Measurements from ENCODE around the gene SLC2A8. TPM values are rescaled to one million over a fixed set of nuclear protein-coding genes. Genes with fewer than 3 reads are reported as not detected.

The SLC2A8 gene
- total RNA-seq, 1 donor from 2014 or later = 5.9 TPM

DNA sequence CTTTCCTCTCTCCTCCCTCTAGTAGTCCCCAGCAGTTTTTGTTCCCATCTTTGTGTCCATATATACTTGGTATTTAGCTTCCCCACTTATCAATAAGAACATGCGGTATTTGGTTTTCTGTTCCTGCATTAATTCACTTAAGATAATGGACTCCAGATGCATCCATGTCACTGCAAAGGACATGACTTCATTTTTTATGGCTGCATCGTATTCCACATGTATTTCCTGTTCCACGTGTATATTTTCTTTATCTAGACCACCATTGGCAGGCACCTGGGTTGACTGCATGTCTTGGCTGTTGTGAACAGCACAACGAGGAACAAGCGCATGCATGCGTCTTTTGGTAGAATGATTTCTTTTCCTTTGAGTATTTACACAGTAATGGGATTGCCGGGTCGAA lies 33.4 kb downstream of the SLC2A8 start:
- DNase-seq (ENCODE audit: low read depth in 2 of 2) = no peak

DNA sequence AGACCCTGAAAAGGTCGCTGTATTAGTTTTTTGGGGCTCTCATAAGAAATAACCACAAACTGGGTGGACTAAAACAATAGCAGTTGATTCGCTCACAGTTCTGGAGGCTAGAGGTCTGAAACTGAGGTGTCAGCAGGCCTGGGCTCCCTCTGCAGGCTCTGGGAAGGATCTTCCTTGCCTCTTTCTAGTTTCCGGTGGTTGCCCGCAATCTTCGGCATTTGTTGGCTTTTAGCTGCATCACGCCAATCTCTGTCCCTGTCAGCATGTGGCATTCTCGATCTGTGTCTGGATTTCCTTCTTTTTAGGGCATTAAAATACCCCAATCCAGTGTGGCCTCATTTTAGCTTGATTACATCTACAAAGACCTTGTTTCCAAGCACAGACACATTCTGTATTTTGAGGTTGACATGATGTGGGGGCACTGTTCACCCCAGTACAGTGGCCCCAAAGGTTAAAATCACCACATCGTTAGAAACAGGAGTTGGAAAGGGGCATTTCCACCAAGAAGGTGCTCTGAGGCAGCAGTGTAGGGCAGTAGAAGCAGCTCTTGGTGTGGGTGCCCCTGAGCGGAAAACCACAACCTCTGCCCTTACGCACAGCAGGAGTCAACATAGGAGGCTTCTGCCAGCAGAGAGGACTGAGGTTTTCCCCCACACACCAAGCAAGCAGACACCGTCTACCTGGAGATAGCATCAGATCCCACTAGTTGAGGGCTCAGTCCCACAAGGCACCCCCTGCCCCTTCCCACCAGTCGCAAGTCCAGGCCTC lies 40.7 kb downstream of the SLC2A8 start:
- DNase-seq (ENCODE audit: low read depth in 2 of 2) = no peak

DNA sequence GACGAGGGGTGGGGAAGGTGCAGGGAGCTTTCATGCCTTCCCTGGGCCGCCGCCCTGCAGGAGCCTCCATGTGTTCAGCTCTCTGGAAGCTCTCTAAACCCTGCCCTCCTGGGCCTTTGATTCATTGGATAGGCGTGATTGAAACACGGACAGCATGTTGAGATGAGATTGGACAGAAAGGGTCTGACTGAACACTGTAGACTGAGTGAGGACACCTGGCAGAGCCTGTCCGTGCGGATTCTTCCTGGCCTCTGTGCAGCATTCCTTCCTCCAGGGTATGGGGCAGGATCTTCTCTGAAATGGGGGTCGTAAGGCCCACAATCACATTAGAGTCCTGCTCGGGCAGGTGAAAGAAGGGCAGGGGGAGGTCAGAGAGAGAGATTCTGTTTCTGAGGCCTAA lies 41.4 kb downstream of the SLC2A8 start:
- no peak for DNase-seq (ENCODE audit: low read depth in 2 of 2)

DNA sequence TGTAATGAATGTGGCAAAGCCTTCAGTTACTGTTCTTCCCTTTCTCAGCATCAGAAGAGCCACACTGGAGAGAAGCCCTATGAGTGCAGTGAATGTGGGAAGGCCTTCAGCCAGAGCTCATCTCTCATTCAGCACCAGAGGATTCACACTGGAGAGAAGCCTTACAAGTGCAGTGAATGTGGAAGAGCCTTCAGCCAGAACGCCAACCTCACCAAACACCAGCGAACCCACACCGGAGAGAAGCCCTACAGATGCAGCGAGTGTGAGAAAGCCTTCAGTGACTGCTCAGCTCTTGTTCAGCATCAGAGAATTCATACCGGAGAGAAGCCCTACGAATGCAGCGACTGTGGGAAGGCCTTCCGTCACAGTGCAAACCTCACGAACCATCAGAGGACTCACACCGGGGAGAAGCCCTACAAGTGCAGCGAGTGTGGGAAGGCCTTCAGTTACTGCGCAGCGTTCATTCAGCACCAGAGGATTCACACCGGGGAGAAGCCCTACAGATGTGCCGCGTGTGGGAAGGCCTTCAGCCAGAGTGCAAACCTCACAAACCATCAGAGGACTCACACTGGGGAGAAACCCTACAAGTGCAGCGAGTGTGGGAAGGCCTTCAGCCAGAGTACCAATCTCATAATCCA lies 47.4 kb downstream of the SLC2A8 start:
- DNase-seq (ENCODE audit: low read depth in 2 of 2) = no peak

DNA sequence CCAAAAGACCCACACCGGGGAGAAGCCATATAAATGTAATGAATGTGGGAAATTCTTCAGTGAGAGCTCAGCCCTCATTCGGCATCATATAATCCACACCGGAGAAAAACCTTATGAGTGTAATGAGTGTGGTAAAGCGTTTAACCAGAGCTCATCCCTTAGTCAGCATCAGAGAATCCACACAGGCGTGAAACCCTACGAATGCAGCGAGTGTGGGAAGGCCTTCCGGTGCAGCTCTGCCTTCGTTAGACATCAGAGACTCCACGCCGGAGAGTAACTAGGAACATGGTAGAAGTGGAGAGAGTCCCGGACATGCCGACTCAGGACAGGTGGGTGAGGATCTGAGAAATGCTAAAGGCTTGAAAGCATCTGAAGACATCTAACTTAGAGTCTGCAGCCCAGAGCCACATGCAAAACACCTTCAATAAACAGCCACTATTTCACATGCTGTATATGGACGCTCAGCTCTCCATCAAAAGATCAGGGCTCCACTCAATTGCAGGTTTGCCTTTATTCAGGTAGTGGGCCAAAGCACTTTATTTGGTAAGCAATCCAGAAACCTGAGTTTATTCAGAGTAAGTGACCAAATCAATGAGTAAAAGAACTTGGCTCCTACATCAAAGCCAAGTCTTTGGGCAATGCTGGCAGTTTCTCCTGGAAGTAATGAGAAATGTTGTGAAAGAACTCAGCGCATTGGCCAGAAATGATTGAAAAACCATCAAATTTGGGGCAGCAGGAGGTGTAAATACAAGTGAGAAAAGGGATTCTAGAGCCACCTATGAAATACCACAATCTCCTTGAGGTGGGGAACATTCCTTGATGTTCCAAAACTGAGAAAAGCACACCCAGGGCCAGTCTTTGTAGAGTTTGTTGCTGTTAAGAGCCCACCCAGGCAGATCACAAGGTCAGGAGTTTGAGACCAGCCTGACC lies 48.2 kb downstream of the SLC2A8 start:
- DNase-seq (ENCODE audit: low read depth in 2 of 2) = no peak

DNA sequence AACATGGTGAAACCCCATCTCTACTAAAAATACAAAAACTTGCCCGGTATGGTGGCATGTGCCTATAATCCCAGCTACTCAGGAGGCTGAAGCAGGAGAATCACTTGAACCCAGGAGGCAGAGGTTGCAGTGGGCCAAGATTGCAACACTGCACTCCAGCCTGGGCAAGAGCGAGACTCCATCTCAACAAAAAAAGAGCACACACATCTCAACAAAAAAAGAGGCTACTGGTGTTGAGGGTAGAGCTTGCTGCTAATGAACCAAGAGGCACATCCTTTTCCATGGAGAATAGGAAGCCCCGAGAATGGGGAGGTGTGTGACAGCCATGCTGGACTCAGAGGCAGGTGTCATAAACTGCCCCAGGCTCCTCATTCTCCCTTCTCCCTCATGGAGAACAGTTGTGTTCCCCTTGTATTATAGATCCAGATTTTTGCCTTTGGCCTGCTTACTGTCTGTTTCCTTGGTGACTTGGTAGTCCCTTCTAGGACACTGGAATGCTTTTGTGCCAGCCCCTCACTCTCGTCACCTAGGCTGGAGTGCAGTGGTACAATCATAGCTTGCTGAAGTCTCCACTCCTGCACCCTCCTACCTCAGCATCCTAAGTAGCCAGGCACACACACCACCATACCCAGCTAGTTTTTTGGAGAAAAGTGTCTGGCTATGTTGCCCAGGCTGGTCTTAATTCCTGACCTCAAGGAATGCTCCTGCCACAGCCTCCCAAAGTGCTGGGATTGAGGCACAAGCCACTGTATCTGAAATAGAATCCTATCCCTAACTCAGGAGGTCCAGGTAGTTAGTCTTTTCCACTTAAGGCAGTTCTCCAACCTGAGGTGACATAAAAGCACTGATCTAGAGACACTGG lies 49.1 kb downstream of the SLC2A8 start:
- DNase-seq (ENCODE audit: low read depth in 2 of 2) = no peak

DNA sequence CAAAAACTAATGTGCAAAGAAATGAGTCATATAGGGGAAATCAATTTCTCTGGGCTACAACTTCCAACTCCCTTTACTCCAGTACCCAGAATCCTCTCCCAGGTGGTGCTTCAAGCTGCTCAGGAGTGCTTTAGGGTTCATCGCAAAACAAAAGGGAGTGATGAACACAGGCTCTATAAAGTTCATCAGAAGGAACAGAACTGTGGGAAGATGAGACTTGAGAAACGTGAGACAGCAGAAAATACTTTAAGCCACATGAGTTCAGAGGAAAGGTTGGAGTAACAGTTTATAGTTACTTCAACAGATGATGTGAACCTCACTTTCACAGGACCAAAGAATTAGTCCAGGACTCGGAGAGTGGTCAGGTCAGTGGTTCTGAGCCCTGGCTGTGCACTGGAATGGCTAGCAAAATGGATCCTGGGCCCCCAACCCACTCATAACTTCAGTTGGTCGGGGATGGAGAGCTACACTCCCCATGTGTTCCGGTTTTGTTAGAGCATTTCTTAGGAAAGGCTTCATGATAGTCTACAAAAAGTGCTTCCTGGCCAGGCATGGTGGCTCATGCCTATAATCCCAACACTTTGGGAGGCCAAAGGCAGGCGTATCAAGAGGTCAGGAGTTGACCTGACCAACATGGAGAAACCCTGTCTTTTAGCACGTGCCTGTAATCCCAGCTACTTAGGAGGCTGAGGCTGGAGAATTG lies 49.9 kb downstream of the SLC2A8 start:
- DNase-seq (ENCODE audit: low read depth in 2 of 2) = no peak

DNA sequence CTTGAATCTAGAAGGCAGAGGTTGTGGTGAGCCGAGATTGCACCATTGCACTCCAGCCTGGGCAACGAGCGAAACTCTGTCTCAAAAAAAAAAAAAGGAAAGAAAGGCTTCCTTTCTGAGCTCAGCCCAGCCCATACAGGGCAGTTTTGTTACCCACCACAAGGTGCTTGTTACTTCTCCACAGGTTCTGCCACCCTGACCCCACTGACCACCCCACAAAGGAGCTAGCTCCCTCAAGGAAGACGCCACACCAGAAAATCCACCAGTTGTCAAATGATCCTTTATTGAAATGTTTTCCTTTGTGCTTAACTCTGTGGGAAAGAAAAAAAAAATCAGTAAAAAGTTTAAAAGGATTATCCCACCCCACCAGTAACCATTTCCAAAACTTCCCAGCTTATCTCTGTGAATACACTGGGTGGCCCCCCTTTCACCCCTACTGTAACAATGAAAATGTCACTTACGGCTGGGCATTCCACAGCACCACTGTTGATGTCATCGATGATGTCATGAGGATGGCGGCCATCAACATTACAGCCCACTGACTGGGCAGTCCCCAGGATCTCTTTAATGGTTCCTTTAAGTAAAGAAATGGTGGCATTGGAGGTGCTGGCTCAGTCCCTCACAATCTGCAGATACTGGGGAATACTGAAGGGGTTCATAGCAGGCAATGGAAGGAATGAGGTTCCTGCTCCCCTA lies 50.6 kb downstream of the SLC2A8 start:
- no peak for DNase-seq (ENCODE audit: low read depth in 2 of 2)

DNA sequence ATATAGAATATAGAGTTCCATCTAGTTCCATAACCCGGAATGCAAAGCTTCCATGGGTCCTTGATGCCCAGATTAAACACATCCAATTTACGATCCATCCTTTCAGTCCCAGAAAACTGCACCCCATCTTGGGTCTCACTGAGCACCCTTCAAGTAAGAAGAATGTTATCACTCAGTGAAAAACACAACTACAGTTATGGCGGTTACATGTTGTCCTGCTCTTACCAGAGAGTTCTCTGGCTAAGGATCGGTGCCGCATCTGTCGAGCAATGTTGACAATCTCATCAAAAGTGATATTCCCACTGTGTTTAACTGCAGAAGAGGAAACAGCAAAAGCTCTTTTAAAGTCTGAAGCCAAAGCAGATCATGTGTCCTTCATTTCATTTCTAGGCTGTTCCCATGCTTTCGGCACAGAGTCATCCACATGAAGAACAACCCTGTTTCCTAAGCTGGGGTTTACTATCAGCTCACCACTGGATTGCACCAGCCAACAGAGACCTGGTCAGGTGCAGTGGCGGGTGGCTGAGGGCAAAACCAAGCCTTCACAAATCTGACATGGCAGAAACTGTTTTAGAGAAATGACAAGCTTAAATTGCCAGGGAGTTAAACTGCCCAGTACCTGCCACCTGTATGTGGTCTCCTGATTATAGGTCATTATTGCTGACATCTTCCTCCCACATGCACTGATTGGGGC lies 51.3 kb downstream of the SLC2A8 start:
- no peak for DNase-seq (ENCODE audit: low read depth in 2 of 2)

DNA sequence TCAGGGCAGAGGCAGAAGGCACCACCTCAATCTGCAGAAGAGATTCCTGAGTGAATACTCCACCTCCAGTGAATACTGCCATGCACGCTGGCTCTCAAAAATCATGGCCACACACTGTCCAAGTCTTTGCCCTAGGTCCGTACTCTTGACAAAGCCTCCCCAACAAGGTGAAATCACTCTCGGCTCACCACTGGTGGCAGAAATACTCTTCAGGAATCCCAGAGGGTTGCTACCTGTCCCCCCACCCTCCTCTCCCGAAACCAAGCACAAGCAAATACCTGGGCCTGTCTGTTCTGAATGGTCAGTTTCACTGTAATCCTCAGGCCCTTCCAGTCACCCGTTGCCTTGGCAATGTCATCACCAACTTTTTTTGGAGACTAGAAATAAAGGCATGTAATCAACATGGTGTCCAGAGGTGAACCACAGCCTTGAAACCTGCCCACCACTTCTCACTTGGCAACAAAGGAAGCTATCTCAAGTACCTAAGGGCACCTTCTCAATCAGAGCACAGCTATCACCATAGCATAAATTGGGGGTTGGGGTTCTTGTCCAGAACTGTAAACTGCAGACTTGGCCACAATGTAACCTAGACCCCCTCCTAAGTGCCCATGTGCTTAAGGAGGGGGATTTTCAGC lies 52.5 kb downstream of the SLC2A8 start:
- no peak for DNase-seq (ENCODE audit: low read depth in 2 of 2)

DNA sequence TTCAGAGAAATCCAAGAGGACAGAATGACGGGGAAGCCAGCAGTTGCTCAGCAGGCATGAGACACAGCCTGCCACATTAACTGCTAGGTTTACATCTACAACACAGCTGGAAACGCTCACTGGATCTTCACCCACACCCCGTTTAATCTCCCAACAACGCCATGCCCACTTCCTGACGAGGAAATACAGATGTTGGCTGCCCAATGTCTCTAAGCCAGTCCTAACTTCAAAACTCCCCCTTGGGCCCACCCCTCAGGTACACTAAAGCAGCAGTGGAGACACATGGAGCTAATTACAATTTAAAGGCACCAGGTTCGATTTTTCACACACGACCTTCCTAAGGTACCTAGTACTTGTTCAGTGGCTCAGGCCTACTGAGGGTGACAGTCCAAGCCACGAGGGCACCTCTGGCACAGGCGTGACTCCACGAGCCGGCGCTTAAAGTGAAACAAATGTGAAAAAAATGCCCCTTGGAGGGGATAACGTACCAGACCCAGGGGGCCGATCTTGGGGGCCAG lies 53.3 kb downstream of the SLC2A8 start:
- DNase-seq (ENCODE audit: low read depth in 2 of 2) = peak in 1 of 2 donors; percentile 19

DNA sequence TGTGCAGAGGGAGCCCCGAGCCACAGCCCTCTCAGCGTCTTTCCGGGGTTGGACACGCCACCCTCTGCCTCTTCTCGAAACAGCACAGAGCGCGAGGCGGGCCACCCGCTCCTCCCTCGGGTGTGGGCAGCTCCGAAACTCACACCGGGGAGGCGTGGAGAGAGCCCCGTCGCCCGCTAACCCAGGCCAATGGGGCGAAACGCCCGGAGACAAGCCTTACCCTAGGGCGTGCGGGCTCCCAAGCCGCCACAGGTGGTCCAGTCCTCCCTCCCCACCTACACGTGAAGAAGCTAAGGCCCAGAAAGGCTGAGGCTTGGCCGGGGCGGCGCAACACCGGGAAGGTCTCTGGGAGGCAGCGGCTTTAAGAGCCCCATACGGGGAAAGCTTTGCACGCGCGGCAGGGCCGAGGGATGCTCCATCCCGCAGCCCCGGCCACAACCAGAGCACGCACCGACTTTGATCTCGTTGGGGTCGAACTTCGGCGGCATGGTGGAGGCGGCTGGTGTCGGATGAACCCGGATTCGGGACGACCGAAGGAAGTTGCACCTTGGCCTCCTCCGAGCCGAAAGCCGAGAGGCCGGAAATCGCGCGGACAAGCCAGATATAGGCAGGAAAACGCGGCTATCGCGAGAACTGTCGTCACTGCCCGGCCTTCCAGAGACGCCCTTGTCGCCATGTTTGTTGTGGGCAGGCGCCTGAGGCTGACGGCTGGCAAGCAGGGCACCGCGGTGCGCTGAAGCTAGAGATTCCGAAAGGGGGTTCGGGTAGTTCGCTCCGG lies 54.0 kb downstream of the SLC2A8 start, which contains the start of the genes LRSAM1 and RPL12:
Gene LRSAM1 (plus strand): TSS at position 681 of the 778 bp plus-strand sequence. CDS start 3,018 bp downstream, outside the sequence.
Gene RPL12 (minus strand): TSS at position 577 of the 778 bp plus-strand sequence. CDS start 89 bp downstream, at position 488.
- peak; percentile 89 to 95 for DNase-seq (ENCODE audit: low read depth in 2 of 2)

DNA sequence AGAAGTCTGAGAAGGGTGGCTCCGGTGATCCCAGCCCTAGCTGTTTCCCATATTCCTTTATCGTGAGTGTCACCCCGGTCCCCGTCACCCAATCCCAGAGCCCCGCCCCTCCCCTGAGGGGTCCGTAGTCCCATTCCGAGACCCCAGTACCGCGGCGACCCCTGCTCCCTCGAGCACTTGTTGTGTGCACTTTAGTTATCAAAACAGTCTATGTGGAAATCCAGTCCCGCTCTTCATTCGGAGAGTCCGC lies 54.6 kb downstream of the SLC2A8 start:
- no peak for DNase-seq (ENCODE audit: low read depth in 2 of 2)

DNA sequence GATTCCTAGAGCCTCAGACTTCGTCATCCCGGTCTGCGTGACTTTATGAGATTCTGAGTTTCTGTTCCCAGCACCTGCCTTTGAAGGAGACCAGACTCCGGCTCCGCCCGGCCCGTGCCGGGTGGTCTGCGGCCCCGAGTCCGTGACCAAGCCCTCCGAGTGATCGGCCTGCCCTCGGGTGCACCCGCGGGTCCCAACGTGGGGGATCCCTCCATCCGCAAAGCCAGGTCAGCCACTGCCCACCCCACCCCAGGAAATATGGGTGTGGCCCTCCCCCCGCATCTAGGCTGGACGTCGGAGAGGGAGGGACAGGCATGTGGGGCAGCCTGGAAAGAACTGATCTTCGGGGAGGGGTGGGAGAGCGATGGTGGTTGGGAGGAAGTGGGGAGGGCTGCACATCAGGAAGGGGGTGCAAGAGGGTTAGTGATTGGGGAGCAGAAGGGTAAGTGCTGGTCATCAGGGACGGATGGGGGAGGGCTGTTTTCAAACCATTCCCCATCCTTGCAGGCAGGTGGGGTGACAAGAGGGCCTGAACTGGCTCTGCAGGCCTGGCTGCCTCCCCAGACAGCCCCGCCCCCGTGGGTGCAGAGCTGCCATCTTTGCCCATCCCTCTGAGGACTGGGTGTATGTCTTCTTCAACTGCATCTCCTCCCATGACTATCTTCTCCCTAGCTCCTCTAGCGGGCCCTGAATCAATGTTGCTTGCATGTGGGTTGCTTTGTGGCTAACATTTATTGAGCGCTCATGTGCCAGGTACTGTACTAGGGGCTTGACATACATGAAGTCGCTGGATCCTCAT lies 55.1 kb downstream of the SLC2A8 start:
- peak in 1 of 2 donors; percentile 45 for DNase-seq (ENCODE audit: low read depth in 2 of 2)

DNA sequence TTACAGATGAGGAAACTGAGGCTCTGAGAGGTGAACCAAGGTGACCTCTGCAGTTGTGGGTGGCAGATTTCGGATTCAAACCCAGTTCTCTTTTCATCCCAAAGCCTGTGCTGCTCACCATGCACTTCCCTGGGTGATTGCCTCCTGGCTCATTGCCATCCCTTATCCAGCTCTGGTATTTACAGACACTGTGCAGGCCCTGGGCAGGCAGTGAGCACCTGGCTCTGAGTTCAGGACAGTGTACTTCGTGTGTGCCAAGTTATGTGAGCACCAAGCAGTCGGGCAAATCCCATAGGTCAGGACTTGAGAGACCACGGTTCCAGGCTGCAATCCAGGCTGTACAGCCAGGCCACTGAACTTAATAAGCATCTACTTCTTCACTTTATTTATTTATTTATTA lies 55.7 kb downstream of the SLC2A8 start:
- no peak for DNase-seq (ENCODE audit: low read depth in 2 of 2)

DNA sequence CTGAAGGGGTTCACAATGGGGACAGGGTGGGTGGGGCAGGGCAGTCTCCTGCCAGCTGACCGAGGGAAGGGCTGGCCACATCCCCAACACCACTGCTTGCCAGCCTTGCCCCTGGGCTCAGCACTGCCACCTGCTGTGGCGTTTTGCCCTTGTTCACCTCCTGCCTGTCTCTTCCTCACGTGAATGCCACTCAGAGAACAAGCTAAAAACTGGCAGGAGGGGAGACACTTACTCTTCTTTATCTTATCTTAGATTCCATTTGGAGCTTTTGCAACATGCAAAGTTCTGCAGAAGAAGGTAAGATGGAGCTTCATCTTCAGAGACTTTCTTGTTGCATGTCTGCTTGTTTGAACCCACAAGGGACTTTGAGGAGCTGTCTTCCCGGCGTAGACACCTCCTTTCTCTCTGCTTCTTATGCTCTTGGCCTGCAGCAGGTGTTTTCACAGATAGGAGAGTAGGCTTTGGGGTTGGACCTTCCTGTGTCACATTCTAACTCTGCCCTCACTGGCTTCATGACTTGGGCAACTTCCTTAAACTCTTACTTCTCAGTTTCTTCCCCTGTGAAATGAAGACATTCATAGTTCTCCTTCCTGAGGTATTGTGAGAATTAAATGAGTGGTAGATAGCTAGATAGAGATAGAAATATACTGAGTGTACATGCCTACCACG lies 58.5 kb downstream of the SLC2A8 start:
- peak in 1 of 2 donors; percentile 24 for DNase-seq (ENCODE audit: low read depth in 2 of 2)
